K562 (cell line): ENCODE measurements around the gene GAB2.

Experiments used
- BRF2 ChIP-seq: IDR thresholded peaks from 3 replicates; pipeline ENCODE4 v1.6.1; 2011; ENCODE audit warnings: borderline replicate concordance, mild to moderate bottlenecking; ENCODE audit not compliant: insufficient read length, insufficient read depth
- CREB3 ChIP-seq: fragments of 450-650 bp; conservative IDR thresholded peaks from 2 replicates; pipeline ENCODE4 v1.6.1; 2016; ENCODE audit warnings: missing genetic modification characterization, low read depth, mild to moderate bottlenecking, missing compliant biosample characterization, moderate library complexity
- CTCF ChIP-seq, 3 experiments: IDR thresholded peaks in 2 of 3; conservative IDR thresholded peaks in 1 of 3; 2 replicates each; pipeline ENCODE4 v1.5.1; 2011 to 2012; ENCODE audit warnings: low read length in 3 of 3, mild to moderate bottlenecking in 3 of 3, control low read depth in 2 of 3, improper control_type of control experiment in 1 of 3, inconsistent platforms in 1 of 3, low read depth in 1 of 3, mixed read lengths in 1 of 3, moderate library complexity in 1 of 3; ENCODE audit not compliant: insufficient read depth in 2 of 3
- HDAC1 ChIP-seq, 2 experiments: fragments of 450-650 bp; IDR thresholded peaks; 2 replicates each; pipeline ENCODE4 v1.6.1; 2016 to 2017; ENCODE audit warnings: inconsistent platforms in 1 of 2, mild to moderate bottlenecking in 1 of 2, moderate library complexity in 1 of 2
- KLF16 ChIP-seq: IDR thresholded peaks from 2 replicates; pipeline ENCODE4 v1.6.1; 2016; ENCODE audit warnings: antibody characterized with exemption
- POLR2A ChIP-seq: fragments of 450-650 bp; conservative IDR thresholded peaks from 2 replicates; pipeline ENCODE4 v1.6.1; 2016
- POLR2B ChIP-seq: fragments of 450-650 bp; IDR thresholded peaks from 2 replicates; pipeline ENCODE4 v1.6.1; 2018; ENCODE audit warnings: low read depth; ENCODE audit not compliant: partially characterized antibody
- RAD51 ChIP-seq: fragments of 450-650 bp; IDR thresholded peaks from 2 replicates; pipeline ENCODE4 v1.7.1; 2016; ENCODE audit warnings: low read depth, mild to moderate bottlenecking, borderline replicate concordance
- SMAD1 ChIP-seq: fragments of 150-350 bp; IDR thresholded peaks from 2 replicates; pipeline ENCODE4 v1.6.1; 2014; ENCODE audit warnings: low read length, low read depth; ENCODE audit not compliant: partially characterized antibody
- ZC3H8 ChIP-seq: fragments of 450-650 bp; IDR thresholded peaks from 2 replicates; pipeline ENCODE4 v1.6.1; 2017

DNA sequence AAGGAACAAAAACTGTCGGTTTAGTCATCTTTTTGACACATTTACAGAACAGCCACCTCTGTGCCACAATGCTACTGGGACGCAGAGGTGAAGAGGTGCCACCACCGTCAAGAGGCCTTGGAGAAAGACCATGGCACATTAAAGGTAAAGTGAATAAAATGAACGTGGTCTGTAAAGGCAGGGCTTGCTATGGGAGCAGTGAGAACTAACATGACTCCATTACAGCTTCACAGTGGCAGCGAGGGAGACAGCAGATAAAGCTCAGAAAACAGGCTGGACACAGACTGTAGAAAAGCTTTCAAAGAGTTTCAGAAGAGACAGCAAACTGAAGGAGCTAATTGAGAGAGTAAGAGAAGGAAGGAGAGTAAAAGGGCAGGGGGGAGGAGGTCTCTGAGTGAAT is 102.9 kb downstream of the GAB2 start:
- TF ChIP-seq SMAD1, result no peak
- no peak for TF ChIP-seq KLF16
- TF ChIP-seq POLR2B, result no peak
- no peak for TF ChIP-seq CTCF (IDR thresholded peaks at IDR 0.05 in 2 of 3, conservative IDR thresholded peaks at IDR 0.05 in 1 of 3; ENCODE audit: insufficient read depth in 2 of 3, low read depth in 1 of 3, low read length in 3 of 3)
- TF ChIP-seq POLR2A, result no peak
- no peak for TF ChIP-seq RAD51
- TF ChIP-seq BRF2, result no peak
- no peak for TF ChIP-seq ZC3H8
- peak; percentile 87 for TF ChIP-seq CREB3 (tag)
- no peak for TF ChIP-seq HDAC1 (IDR thresholded peaks at IDR 0.05)
